T-helper 1 cell (primary cell): ENCODE results near the gene KIF26B.

Experiments
- DNase-seq, 5 donors: peaks; one replicate each; pipeline ENCODE4 v3.0.0-alpha.2; 2012 to 2020

Gene KIF26B

DNA sequence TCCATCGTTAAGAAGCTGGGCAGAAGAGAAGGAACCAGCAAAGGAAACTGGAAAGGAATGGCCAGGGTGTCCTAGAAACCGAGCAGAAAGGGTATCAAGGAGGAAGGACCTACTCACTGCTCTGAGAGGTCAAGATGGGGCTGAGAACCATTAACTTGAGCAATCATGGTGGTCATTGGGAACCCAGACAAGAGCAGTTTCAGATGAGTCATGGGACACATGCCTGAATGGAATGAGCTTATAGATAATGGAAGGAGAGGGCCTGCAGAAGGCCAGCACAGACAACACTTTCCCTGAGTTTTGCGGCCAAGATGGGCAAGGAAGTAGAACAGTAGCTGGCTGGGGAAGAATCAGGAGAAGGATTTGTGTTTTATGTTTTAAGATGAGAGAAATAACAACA is 383.2 kb downstream of the KIF26B start:
- DNase-seq: no peak

DNA sequence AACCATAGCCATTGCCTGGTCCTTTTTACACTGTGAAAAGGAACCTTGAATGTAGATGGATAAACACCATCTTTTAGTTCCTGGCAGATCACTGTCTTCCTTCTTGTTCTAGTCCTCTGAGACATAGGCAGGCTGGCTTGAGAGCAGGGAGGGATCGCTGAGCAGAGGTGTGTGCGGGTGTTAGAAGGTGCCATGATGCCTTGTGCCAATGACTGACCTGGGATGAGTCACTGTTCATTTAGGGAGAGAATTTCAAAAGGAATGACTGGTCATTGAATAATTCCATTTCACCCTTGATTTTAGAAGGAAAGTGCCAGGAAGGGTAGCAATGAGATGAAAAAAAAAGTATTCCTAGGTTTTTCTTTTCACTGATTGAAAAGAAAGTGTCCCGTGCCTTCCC is 383.9 kb downstream of the KIF26B start:
- DNase-seq: no peak

- no peak for DNase-seq
Measured at GRCh38 chr1:245541369-245541768, 386.6 kb downstream of the KIF26B start.

- DNase-seq: no peak
Measured at GRCh38 chr1:245542365-245542764, 387.6 kb downstream of the KIF26B start.

- DNase-seq: no peak
Measured at GRCh38 chr1:245544236-245544635, 389.5 kb downstream of the KIF26B start.

GRCh38 chr1:245546875-245547274 is 392.1 kb downstream of the KIF26B start:
- DNase-seq: no peak

DNA sequence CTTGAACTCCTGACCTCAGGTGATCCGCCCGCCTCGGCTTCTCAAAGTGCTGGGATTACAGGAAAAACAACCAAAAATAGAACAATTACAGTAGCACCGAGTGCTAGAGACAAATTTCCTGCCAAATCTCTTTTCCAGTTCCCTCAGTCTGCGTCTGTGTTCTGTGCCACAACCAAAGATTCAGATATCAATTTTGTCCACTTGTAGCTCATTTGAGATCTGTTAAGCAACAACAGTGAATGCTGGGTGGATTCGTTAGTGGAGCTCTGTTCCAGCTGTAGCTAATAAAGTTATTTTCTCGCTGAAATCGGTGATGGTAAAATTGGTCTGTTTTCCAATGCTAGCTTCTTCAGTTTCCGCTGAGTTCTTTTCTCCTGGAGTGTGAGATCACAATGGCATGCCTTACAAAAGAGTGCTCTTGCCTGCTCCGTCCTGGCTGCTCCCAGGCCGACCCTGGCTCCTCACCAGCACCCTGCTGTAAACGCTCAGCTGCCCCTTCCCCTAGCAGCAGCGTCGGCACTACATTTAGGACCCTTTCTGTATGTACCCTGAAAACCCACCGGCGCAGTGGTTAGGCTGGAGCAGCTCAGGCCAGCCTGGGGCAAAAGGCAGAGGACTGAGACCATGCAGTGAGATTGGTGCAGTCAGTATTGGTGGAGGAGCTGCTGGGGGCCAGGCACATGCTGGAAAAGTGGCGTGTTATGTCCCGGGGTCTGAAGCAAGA is 395.4 kb downstream of the KIF26B start:
- no peak for DNase-seq

- DNase-seq: no peak
Measured at GRCh38 chr1:245550720-245551043, 395.9 kb downstream of the KIF26B start.

DNA sequence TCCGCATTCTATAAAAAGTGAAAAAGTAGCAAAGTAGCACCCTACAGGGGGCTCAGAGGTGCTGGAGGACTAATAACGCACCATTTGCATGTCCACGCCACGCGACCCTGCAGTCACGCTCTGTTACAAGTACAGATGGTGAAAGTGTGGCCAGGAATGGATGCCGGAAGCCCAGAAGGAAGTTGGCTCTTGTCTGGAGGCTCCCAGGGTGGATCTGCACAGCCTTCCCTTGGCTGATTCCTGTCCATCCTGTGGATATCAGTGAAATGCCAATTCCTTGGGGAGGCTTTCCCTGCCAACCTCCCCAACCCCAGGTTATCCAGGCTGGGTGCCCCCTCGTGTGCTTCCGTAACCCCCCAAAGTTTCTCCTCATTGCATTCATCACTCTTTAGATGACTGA is 396.8 kb downstream of the KIF26B start:
- DNase-seq: no peak

GRCh38 chr1:245552331-245552730 is 397.5 kb downstream of the KIF26B start:
- DNase-seq: no peak

DNA sequence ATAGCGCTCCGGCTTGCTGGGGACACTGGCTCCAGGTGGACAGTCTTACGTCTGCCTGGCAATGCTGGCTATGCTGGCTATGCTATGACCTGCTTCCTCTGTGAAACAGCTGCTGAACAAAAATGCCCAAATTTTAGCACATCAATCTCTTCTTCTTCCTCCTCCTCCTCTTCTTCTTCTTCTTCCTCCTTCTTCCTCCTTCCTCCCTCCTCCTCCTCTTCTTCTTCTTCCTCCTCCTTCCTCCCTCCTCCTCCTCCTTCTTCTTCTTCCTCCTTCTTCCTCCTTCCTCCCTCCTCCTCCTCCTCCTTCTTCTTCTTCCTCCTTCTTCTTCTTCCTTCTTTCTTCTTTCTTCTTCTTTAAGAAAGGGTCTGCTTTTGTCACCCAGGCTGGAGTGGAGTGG is 401.3 kb downstream of the KIF26B start:
- no peak for DNase-seq

DNA sequence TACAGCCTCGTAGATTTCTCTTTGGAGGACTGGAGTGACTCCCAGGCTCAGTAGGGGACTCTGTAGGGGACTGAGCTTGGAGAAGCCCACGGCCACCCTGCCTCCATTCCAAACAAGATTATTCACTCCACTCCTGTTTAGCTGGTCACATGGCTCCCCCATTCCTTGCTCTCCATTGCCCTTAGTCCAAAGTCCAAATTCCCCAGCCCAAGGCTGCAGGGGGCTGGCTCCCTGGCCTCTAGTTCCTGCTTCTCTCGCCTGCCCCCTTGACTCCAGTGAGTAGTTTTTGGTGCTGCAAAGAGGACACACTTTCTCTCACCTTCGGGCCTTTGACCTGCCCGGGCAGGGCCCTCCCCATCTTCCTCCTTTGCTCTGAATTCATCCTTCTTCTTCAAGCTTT is 403.3 kb downstream of the KIF26B start:
- no peak for DNase-seq

DNA sequence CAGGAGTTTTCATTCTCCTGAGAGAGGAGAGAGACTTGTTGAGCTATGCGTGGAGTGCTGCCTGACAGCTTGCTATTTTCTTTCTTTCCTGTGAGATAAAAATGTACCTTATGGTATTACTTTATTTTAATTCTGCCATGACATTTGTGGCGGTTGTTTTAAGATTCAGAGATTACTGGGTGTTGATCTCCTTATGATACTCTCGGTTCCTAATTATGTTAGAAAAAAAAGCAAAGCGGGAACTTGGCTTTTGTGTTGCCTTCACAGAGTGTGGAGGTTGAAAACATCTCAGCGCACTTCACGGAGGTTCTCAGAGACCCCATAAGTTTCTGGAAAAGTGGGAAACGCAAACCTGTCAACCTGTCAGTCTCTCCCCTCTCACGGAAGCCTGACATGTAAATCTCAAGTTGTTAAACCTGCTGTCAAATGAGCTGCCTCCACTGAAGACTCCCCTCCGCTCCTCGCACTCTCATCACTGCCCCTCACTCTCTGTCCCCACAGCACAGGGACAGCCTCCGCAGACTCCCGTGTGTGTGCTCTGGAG is 405.6 kb downstream of the KIF26B start:
- no peak for DNase-seq

DNA sequence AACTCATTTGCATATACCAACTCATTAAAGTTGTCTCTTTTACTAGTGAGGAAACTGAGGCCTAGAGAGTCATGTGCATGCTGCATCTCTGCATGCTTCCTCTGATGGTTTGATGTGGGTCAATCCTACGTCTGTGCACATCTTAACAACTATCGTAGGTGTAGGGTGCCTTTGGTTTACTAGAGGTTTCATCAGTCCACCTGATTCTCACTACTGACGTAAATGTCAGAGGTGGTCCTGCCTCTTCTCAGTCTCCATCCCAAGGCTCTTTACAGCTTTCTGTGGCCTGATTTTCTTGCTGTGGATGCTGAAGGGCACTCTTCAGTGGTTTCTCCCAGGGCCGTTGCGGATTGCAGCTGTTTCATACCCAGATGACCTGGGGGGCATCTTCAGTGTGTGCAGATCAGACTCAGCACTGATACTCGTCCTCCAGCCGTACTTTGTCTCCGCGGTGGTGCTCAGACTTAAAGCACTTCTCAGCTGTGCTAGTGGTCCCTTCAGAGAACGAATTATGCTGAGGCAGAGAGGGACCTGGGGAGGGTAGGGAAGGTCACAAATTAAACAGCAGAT is 407.0 kb downstream of the KIF26B start:
- DNase-seq: no peak

DNA sequence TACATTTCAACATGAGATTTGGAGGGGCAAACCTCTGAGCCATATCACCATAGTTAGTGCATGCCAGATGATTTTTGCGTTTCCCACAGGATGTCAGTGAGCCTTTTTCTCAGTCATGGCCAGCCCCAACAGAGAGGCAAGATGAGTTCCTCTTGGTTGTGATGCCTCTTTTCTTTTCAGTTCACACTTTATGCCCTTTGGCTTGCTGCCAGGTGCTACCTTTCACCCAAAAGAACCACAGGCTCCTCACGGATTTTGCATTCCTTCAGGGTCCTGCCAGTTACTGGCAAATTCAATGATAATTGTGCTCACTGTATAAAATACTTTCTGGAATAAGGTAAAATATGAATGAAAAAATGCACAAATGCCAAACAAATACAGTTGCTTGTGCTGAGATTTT is 411.3 kb downstream of the KIF26B start:
- DNase-seq: no peak

- DNase-seq: no peak
Measured at GRCh38 chr1:245566952-245567351, 412.2 kb downstream of the KIF26B start.

GRCh38 chr1:245571815-245572294 is 417.1 kb downstream of the KIF26B start:
- no peak for DNase-seq

GRCh38 chr1:245572709-245573108 is 417.9 kb downstream of the KIF26B start:
- DNase-seq: no peak

DNA sequence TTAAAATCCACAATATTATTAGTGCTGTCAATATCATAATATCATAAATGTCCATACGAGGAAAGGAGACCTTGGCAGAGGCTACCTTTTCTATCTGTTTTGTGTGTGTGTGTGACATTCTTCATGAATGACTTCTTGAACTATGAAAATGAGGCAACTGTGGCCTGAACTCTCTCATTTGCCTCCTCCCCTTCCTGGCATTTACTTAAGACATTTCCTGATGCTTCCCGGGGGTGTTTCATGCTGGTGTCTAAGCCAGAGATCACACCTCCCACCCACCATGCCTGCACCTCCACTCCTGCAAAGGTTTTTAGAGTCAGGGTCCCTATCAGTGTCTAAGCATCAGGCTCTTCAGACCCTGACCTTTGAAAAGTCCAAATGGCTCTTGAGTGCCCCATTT is 420.9 kb downstream of the KIF26B start:
- no peak for DNase-seq

DNA sequence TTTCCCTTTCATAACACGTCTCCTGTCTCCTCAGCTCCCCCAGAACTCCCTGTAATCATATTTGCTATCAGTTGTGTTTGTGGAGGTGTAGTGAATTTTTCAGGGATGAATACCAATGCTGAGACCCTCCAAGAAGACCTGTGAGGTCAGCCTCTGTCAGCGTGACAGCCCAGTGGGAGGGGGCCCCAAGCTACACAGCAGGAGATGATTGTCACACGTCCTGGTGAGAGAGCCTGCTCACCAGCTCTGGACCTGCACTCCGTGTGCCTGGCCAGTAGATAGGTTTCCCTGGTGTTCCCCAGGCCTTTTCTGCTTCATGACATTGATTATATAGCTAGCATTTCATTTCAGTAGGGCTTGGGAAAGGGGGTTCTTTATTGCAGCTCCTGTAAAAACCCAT is 421.5 kb downstream of the KIF26B start:
- DNase-seq: no peak

GRCh38 chr1:245577191-245578157 is 422.7 kb downstream of the KIF26B start:
- no peak for DNase-seq

GRCh38 chr1:245578308-245578707 is 423.5 kb downstream of the KIF26B start:
- no peak for DNase-seq

DNA sequence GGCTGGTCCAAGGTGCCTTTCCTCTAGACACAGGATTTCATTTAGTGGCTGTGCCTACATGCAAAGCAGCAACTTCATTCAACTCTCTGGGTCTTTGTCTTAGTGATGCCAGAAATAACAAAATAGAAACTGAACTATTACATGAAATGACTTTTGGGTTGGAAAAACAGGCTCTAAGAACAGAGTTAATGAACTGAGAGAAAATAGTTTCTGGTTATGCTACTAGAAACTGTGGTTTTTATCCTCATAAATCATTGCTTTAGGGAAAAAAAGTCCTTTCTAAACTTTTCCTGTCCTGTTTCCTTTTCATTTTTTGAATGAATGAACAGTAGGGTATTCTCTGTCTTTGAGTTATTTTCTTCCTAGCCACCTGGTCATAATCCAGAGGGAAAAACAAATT is 424.0 kb downstream of the KIF26B start:
- no peak for DNase-seq
